Right atrium auricular region (tissue), 2 donors: ENCODE data around the gene TOP3B. TPM values are rescaled to one million over a fixed set of nuclear protein-coding genes. Genes with fewer than 3 reads are reported as not detected.

Experiments used
- DNase-seq: peaks from one replicate; pipeline ENCODE4 v3.0.0-alpha.2; 2019; ENCODE audit warnings: low spot score
- H3K27ac ChIP-seq, 2 donors: fragments of 200-600 bp; sonication (generic); 1 replicate in 1 of 2; 2 replicates in 1 of 2; pipeline ENCODE4 v1.5.1; 2016 to 2019
- H3K27me3 ChIP-seq, 2 donors: fragments of 200-600 bp; sonication (generic); one replicate each; pipeline versions ENCODE4 v1.5.1 to v1.6.0; 2017 to 2019
- H3K36me3 ChIP-seq: fragments of 200-600 bp; sonication (generic); one replicate; pipeline ENCODE4 v1.5.1; 2016
- H3K4me1 ChIP-seq, 2 donors: fragments of 200-600 bp; sonication (generic); one replicate each; pipeline versions ENCODE4 v1.5.1 to v1.6.0; 2017 to 2019
- H3K4me3 ChIP-seq, 2 donors: fragments of 200-600 bp; sonication (generic); 1 replicate in 1 of 2; 2 replicates in 1 of 2; pipeline ENCODE4 v1.5.1; 2017 to 2019; ENCODE audit warnings: mild to moderate bottlenecking in 1 of 2, moderate library complexity in 1 of 2
- H3K9me3 ChIP-seq, 2 donors: fragments of 200-600 bp; sonication (generic); one replicate each; pipeline ENCODE4 v1.5.1; 2019
- CTCF ChIP-seq, 2 donors: fragments of 200-600 bp; sonication (generic); IDR thresholded peaks; one replicate each; pipeline ENCODE4 v1.5.1; 2019; ENCODE audit warnings: antibody characterized with exemption in 2 of 2
- total RNA-seq, 2 donors: library from RNA; depleted of rRNA; stranded (reverse); fragments of >200 nt; gene quantifications; one replicate each; pipeline ENCODE4 v1.1.0, GENCODE V29; 2016

The TOP3B gene
- total RNA-seq, 2 donors from 2014 or later, result 11.5 to 12.3 TPM

DNA sequence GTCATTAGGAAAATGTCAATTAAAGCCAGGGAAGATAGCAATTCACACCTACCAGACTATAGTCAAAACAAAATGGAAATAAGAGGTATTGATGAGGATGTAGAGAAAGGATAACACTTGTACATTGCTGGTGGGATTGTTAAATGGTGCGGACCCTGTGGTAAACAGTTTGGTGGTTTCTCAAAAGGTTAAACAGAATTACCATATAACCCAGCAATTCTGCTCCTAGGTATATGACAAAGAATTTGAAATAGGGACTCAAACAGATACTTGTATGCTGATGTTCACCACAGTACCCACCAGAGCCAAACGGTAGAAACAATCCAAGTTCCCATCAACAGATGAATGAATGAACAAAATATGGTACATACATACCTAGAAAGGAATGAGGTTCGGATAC is 33.0 kb upstream of the TOP3B start:
- no peak overlapping the region for H3K27ac ChIP-seq
- peaks cover 0 to 3% of the 10 kb centered on the region in 2 donors for H3K9me3 ChIP-seq
- H3K4me3 ChIP-seq, result no peak overlapping the region
- no peak for DNase-seq
- no peaks in the 10 kb centered on the region for H3K4me1 ChIP-seq
- H3K36me3 ChIP-seq, result no peaks in the 10 kb centered on the region
- no peak for TF ChIP-seq CTCF (IDR thresholded peaks at IDR 0.05)
- no peaks in the 10 kb centered on the region for H3K27me3 ChIP-seq

- H3K4me3 ChIP-seq, result no peak overlapping the region
- H3K9me3 ChIP-seq, result peaks cover 0 to 3% of the 10 kb centered on the region in 2 donors
- no peaks in the 10 kb centered on the region for H3K27me3 ChIP-seq
- H3K27ac ChIP-seq, result no peak overlapping the region
- DNase-seq, result no peak
- no peak for TF ChIP-seq CTCF (IDR thresholded peaks at IDR 0.05)
- no peaks in the 10 kb centered on the region for H3K4me1 ChIP-seq
- no peaks in the 10 kb centered on the region for H3K36me3 ChIP-seq
Observed at GRCh38 chr22:22014285-22014659, 31.7 kb upstream of the TOP3B start.

GRCh38 chr22:22013559-22014284 is 31.1 kb upstream of the TOP3B start:
- Histone ChIP-seq H3K36me3 (no peaks in the 10 kb centered on the region), H3K9me3 (peaks cover 0 to 3% of the 10 kb centered on the region in 2 donors), H3K4me3 (no peak overlapping the region), H3K27me3 (no peaks in the 10 kb centered on the region), H3K4me1 (no peaks in the 10 kb centered on the region), H3K27ac (no peak overlapping the region)
- DNase-seq, result no peak
- no peak for TF ChIP-seq CTCF (IDR thresholded peaks at IDR 0.05)

DNA sequence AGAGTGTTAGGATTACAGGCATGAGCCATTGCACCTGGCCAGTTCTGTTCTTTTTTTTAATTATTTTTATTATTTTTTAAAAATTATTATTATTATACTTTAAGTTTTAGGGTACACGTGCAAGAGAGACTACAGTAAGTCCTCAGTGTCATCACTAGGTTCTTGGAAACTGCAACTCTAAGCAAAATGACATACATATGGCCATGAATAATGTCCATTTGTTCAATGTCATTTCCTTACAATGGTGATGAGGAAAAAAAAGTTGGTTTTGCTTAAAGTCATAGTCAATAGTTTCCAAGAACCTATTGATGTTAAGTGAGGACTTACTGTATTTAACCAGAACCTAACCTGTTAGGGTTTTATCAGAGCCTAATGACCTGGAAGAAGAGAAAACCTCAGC is 29.4 kb upstream of the TOP3B start:
- no peaks in the 10 kb centered on the region for H3K27me3 ChIP-seq
- H3K36me3 ChIP-seq, result no peaks in the 10 kb centered on the region
- H3K9me3 ChIP-seq, result peaks cover 0 to 3% of the 10 kb centered on the region in 2 donors
- no peak for DNase-seq
- no peak overlapping the region for H3K4me3 ChIP-seq
- no peaks in the 10 kb centered on the region for H3K4me1 ChIP-seq
- no peak overlapping the region for H3K27ac ChIP-seq
- TF ChIP-seq CTCF (IDR thresholded peaks at IDR 0.05), result no peak

- H3K27me3 ChIP-seq, result no peaks in the 10 kb centered on the region
- no peak overlapping the region for H3K27ac ChIP-seq
- peaks cover 0 to 3% of the 10 kb centered on the region in 2 donors for H3K9me3 ChIP-seq
- H3K4me3 ChIP-seq, result no peak overlapping the region
- DNase-seq, result no peak
- no peaks in the 10 kb centered on the region for H3K36me3 ChIP-seq
- no peaks in the 10 kb centered on the region for H3K4me1 ChIP-seq
- TF ChIP-seq CTCF (IDR thresholded peaks at IDR 0.05), result no peak
Observed at GRCh38 chr22:22010358-22010757, 27.8 kb upstream of the TOP3B start.

DNA sequence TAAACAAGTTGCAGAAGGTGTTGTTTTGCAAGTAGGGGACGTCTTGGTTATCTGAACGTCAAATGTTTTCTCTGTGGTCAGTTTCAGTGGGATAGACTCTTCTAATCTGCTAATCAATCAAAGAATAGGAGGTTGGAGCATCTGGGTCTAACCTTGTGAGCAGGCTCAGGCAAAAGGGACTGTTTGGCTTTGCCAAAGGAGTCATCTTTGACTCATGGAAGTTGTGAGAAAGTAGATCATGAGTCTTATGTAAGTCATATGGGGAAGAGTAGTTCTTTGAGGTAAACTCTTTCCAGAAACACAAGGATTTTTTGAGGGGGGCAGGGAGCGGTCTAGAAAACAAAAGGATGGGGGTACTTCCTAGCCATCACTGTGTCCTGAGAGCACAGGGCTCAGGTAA is 27.1 kb upstream of the TOP3B start:
- no peak for DNase-seq
- H3K36me3 ChIP-seq, result no peaks in the 10 kb centered on the region
- H3K27me3 ChIP-seq, result no peaks in the 10 kb centered on the region
- TF ChIP-seq CTCF (IDR thresholded peaks at IDR 0.05), result no peak
- H3K4me3 ChIP-seq, result no peak overlapping the region
- peaks cover 0 to 3% of the 10 kb centered on the region in 2 donors for H3K9me3 ChIP-seq
- no peaks in the 10 kb centered on the region for H3K4me1 ChIP-seq
- no peak overlapping the region for H3K27ac ChIP-seq
